ENCODE results near the gene IFT74.

- TF ChIP-seq, protein P1, sequence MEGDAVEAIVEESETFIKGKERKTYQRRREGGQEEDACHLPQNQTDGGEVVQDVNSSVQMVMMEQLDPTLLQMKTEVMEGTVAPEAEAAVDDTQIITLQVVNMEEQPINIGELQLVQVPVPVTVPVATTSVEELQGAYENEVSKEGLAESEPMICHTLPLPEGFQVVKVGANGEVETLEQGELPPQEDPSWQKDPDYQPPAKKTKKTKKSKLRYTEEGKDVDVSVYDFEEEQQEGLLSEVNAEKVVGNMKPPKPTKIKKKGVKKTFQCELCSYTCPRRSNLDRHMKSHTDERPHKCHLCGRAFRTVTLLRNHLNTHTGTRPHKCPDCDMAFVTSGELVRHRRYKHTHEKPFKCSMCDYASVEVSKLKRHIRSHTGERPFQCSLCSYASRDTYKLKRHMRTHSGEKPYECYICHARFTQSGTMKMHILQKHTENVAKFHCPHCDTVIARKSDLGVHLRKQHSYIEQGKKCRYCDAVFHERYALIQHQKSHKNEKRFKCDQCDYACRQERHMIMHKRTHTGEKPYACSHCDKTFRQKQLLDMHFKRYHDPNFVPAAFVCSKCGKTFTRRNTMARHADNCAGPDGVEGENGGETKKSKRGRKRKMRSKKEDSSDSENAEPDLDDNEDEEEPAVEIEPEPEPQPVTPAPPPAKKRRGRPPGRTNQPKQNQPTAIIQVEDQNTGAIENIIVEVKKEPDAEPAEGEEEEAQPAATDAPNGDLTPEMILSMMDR (IDR thresholded peaks at IDR 0.05), result no peak
- TF ChIP-seq POLR2A (IDR thresholded peaks at IDR 0.05) (no peak), POLR2AphosphoS5 (IDR thresholded peaks at IDR 0.05) (no peak)
These were observed 849 bp upstream of the IFT74 start for GRCh38 chr9:26955222-26955903.
